ENCODE data around the gene NUP93.

DNA sequence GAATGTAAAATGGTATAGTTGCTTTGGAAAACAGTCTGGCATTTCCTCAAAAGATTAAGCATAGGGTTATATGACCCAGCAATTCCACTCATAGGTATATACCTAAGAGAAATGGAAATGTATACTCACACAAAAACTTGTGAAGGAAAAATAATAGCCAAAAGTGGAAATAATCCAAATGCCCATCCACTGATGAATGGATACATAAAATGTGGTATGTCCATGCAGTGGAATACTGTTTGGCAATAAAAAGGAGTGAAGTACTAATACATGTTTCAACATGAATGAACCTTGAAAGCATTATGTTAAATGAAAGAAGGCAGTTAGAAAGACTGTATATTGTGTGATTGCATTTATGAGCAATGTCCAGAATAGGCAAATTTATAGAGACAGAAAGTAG, 25.1 kb downstream of the NUP93 start:
- TF ChIP-seq, protein P1, sequence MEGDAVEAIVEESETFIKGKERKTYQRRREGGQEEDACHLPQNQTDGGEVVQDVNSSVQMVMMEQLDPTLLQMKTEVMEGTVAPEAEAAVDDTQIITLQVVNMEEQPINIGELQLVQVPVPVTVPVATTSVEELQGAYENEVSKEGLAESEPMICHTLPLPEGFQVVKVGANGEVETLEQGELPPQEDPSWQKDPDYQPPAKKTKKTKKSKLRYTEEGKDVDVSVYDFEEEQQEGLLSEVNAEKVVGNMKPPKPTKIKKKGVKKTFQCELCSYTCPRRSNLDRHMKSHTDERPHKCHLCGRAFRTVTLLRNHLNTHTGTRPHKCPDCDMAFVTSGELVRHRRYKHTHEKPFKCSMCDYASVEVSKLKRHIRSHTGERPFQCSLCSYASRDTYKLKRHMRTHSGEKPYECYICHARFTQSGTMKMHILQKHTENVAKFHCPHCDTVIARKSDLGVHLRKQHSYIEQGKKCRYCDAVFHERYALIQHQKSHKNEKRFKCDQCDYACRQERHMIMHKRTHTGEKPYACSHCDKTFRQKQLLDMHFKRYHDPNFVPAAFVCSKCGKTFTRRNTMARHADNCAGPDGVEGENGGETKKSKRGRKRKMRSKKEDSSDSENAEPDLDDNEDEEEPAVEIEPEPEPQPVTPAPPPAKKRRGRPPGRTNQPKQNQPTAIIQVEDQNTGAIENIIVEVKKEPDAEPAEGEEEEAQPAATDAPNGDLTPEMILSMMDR (IDR thresholded peaks at IDR 0.05; ENCODE audit: control extremely low read depth in 1 of 3, insufficient read depth in 1 of 3, low read depth in 1 of 3, low read length in 3 of 3): no peak
- TF ChIP-seq POLR2AphosphoS5 (IDR thresholded peaks at IDR 0.05; ENCODE audit: low read depth, low read length): no peak
- no peak for TF ChIP-seq CEBPB (IDR thresholded peaks at IDR 0.05; ENCODE audit: low read depth, low read length)
- TF ChIP-seq POLR2A (IDR thresholded peaks at IDR 0.05; ENCODE audit: control extremely low read depth in 1 of 2, low read depth in 2 of 2, low read length in 2 of 2): no peak
- TF ChIP-seq, protein P2, sequence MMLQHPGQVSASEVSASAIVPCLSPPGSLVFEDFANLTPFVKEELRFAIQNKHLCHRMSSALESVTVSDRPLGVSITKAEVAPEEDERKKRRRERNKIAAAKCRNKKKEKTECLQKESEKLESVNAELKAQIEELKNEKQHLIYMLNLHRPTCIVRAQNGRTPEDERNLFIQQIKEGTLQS (IDR thresholded peaks at IDR 0.05; ENCODE audit: insufficient read depth, low read depth, low read length): no peak
- no peak for TF ChIP-seq EGR1 (IDR thresholded peaks at IDR 0.05; ENCODE audit: borderline replicate concordance, low read depth, low read length)

Measured in H1 (cell line).